ENCODE data around the gene DENND6B.
"Not testable (repeated sequence)": the region's sequence is repeated elsewhere in the genome, so short reads cannot be mapped to it uniquely, and the experiment has no call there.

DENND6B gene

GRCh38 chr22:50339945-50340879 is 13.4 kb upstream of the DENND6B start:
- DNase-seq (ENCODE audit: low read depth in 2 of 2) = no peak

- no peak for DNase-seq (ENCODE audit: low read depth in 2 of 2)
Observed at GRCh38 chr22:50338860-50339462, 12.1 kb upstream of the DENND6B start.

- no peak for DNase-seq (ENCODE audit: low read depth in 2 of 2)
Observed at GRCh38 chr22:50338042-50338573, 11.3 kb upstream of the DENND6B start.

- DNase-seq (ENCODE audit: low read depth in 2 of 2) = no peak
Observed at GRCh38 chr22:50337262-50338041, 10.6 kb upstream of the DENND6B start.

GRCh38 chr22:50334433-50334832 is 7.6 kb upstream of the DENND6B start:
- not testable (repeated sequence) for DNase-seq (ENCODE audit: low read depth in 2 of 2)

- no peak for DNase-seq (ENCODE audit: low read depth in 2 of 2)
Observed at GRCh38 chr22:50329236-50329635, 2.4 kb upstream of the DENND6B start.

GRCh38 chr22:50327711-50328019 is 853 bp upstream of the DENND6B start:
- no peak for DNase-seq (ENCODE audit: low read depth in 2 of 2)

GRCh38 chr22:50326225-50326955 is 422 bp downstream of the DENND6B start:
- DNase-seq (ENCODE audit: low read depth in 2 of 2) = no peak

- DNase-seq (ENCODE audit: low read depth in 2 of 2) = no peak
Observed at GRCh38 chr22:50325444-50326224, 1.2 kb downstream of the DENND6B start.

- no peak for DNase-seq (ENCODE audit: low read depth in 2 of 2)
Observed at GRCh38 chr22:50323900-50324299, 2.9 kb downstream of the DENND6B start.

- not testable (repeated sequence) for DNase-seq (ENCODE audit: low read depth in 2 of 2)
Observed at GRCh38 chr22:50322382-50323104, 4.3 kb downstream of the DENND6B start.

- DNase-seq (ENCODE audit: low read depth in 2 of 2) = no peak
Observed at GRCh38 chr22:50320671-50321325, 6.0 kb downstream of the DENND6B start.

- no peak for DNase-seq (ENCODE audit: low read depth in 2 of 2)
Observed at GRCh38 chr22:50320116-50320515, 6.7 kb downstream of the DENND6B start.

GRCh38 chr22:50319503-50319951 is 7.3 kb downstream of the DENND6B start:
- no peak for DNase-seq (ENCODE audit: low read depth in 2 of 2)

GRCh38 chr22:50318698-50319411 is 8.0 kb downstream of the DENND6B start:
- DNase-seq (ENCODE audit: low read depth in 2 of 2) = no peak

GRCh38 chr22:50318356-50318697 is 8.5 kb downstream of the DENND6B start:
- DNase-seq (ENCODE audit: low read depth in 2 of 2) = no peak

GRCh38 chr22:50317674-50318073 is 9.1 kb downstream of the DENND6B start:
- DNase-seq (ENCODE audit: low read depth in 2 of 2) = no peak

GRCh38 chr22:50317178-50317577 is 9.6 kb downstream of the DENND6B start:
- DNase-seq (ENCODE audit: low read depth in 2 of 2) = no peak

All from stimulated activated CD4-positive, alpha-beta T cell treated with anti-CD3 and anti-CD28 coated beads, Interleukin-4, amount 100 ng/mL, for 48 hours (primary cell).